KOPT-K1 (cell line): ENCODE data around the gene PIP5K1C.

ENCODE experiments used
- H3K27ac ChIP-seq: fragments of 200-600 bp; sonication (generic); 2 replicates; pipeline ENCODE4 v1.5.1; 2016; ENCODE audit warnings: antibody characterized with exemption, mild to moderate bottlenecking, low read depth, low read length; ENCODE audit not compliant: poor library complexity, severe bottlenecking
- H3K36me3 ChIP-seq: fragments of 200-600 bp; sonication (generic); 2 replicates; pipeline ENCODE4 v1.5.1; 2017; ENCODE audit warnings: antibody characterized with exemption, mild to moderate bottlenecking, low read length, moderate library complexity; ENCODE audit not compliant: insufficient read depth
- H3K9me3 ChIP-seq: fragments of 200-600 bp; sonication (generic); 2 replicates; pipeline ENCODE4 v1.5.1; 2017; ENCODE audit warnings: antibody characterized with exemption, low read length, mild to moderate bottlenecking; ENCODE audit not compliant: insufficient read depth, poor library complexity, severe bottlenecking

PIP5K1C gene

DNA sequence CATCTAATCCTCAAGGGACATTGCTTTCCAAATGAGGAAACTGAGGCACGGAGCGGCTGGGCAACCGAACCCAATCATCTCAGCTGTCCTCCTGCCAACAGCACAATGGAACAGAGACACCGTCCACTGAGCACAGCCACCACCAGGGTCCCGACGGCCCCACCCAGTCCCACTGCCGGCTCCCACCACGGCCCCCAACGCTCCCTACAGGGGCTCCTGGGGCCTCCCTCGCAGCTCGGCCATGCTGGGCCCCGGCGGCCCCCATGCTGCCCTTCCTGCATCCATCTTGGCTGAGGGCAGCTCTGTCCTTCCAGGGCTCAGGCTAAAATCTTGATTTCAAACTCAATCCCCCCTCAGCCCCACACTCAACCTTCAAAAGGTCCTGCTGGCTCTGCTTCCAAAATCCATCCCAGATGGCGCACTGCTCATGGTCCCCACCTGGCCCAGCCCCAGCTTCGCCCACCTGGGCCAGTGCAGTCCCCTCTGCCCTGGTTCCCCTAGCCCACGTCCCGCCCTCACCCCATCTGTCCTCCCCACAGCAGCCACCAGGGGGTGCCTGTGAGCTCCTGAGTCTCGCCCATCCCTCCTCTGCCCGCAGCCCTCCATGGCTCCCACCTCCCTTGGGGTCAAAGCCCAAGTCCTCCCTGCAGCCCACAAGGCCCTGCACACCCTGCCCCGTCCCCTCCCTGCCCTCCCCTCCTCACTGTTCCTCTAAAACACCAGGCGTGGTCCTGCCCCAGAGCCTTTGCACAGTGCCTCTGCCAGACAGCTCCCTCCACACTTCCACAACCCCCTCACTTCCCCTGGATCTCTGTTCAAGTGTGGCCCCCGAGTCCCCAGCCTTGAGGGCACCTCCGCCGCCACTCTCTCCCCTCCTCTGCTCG lies 7.9 kb downstream of the PIP5K1C start:
- Histone ChIP-seq H3K36me3 (no peaks in the 10 kb centered on the region), H3K27ac (no peak overlapping the region), H3K9me3 (no peaks in the 10 kb centered on the region)

DNA sequence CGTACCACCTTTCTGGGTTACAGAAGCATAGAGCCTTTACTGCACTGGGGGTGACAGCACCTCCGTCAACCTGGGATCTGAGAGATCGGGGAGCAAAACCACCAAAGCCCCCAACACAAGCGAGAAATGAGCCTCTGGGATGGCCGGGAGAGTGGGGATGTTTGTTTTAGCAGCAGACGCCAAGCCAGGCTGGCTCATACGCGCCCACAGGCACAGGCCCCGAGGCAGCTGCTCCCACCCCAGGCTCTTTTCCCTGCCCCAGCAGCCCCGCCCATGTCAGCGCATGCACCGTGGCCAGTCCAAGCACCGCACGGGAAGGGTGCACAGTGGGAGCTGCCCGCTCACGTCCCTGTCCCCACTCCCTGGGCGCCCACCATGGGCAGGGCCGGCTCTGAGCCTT lies 8.5 kb downstream of the PIP5K1C start:
- Histone ChIP-seq H3K36me3 (no peaks in the 10 kb centered on the region), H3K9me3 (no peaks in the 10 kb centered on the region), H3K27ac (no peak overlapping the region)

DNA sequence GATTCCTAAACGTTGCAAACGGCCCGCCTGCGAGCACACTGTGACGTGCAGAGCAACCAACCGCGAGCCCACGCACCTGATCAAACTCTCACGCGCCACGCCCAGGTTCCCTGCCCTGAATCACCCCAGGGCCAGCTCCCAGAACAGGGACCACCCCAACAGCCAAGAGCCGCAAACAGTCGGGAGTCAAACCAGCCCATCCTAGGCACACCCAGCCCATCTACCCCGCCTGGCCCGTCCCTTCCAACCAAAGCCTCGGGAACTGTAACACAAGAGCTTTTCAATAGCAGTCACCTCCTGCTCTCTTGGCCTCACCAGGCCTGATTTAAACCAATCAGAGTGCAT lies 8.9 kb downstream of the PIP5K1C start:
- Histone ChIP-seq H3K27ac (no peak overlapping the region), H3K36me3 (no peaks in the 10 kb centered on the region), H3K9me3 (no peaks in the 10 kb centered on the region)

DNA sequence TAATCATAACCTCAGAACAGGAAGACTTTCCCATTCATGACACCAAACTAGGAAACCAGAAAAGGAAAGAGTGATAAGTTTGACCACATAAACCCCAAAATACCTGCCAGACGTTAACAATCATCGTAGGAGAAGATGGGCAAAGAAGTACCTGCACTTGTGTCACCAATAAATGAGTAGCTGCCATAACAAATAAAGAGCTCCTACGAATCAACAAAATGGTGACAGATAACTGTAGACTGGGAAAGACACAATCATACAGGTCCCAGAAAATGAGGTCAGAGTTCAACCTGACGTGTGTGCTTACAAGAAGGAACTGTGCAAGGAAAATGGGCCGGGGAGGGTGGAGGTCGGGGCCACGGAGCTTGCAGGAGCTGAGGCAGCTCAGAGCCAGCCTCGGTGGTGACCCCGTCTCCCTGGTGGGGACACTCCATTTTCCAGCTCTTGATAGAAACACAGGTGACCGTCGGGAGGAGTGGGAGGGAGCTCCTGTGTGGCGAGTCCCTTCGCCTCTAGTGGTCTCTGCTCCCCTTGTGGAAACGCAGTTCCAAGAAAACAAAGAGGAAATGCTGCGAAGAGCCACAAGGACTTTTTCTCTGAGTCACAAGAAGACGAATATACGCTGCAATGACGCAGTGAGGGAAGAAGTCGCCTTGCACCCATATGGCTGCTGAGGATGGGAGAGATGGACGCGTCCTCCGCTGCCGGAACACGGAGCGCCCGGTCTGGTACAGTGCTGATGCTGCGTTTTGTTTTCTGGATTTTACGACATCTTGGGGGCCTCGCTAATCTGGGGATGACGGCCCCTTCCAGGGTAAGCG lies 9.5 kb downstream of the PIP5K1C start:
- Histone ChIP-seq H3K9me3 (no peaks in the 10 kb centered on the region), H3K27ac (no peak overlapping the region), H3K36me3 (no peaks in the 10 kb centered on the region)

DNA sequence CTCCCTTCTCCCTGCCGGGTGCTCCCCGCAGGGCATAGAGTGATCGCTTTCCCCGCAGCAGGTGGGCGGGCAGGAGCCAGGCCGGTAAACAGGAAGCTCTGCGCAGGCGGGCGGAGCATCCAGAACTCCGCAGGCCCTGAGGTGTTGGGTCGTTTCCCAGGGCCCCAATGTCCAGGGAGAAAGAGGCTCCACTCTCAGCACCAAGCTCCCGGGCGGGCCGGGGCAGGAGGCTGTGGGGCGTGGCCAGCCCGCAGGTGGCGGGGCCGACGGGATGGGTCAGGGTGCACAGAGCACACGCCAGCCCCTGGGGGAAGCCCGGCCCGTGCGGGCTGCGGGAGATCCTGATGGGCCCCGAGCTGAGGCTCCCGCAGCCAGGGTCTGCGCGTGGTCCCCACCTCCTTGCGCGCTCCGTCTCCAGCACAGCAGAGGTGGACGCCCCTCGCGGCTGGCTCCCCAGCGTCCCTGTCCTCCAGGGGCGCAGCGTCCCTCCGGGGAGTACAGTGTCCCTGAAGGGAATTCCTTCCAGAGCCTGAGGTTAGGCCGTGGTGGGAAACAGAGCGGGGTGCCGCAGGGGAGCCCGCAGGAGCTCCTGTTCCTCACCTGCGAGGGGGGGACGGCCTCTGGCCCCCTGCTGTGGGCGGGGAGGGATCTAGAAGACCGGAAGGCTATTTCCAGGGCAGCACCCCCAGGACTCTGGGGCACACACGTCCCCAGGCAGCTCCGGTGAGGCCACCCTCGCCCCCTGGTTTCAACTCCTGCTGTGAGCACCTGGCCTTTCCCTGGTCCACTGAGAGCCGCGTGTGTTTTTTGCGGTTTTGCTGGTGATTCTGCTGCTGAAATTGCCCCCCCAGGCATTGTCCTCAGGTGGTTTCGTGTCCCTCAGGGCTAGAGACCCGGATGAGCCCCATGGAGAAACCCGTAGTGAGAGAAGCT lies 12.2 kb downstream of the PIP5K1C start:
- Histone ChIP-seq H3K27ac (no peak overlapping the region), H3K36me3 (peaks cover 7% of the 10 kb centered on the region; the same call in 1 of the 2 replicates), H3K9me3 (peaks cover 6% of the 10 kb centered on the region)

DNA sequence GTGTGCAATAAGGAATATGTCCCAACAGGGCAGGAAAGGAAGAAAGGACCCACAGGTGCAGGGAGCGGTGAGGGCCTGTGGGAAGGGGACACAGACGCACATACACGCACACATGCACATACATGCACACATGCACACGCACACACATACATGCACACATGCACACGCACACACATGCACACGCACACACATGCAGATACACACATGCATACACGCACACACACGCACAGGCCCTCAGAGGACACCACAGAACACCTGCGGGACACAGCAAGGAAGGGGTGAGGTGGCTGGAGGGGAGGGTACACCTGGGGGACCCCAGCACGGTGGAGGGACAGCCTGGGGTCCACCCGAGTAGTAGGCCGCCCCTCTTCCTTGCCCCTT lies 12.9 kb downstream of the PIP5K1C start:
- no peak overlapping the region for H3K27ac ChIP-seq
- H3K9me3 ChIP-seq, result peaks cover 6% of the 10 kb centered on the region
- peaks cover 7% of the 10 kb centered on the region; the same call in 1 of the 2 replicates for H3K36me3 ChIP-seq

DNA sequence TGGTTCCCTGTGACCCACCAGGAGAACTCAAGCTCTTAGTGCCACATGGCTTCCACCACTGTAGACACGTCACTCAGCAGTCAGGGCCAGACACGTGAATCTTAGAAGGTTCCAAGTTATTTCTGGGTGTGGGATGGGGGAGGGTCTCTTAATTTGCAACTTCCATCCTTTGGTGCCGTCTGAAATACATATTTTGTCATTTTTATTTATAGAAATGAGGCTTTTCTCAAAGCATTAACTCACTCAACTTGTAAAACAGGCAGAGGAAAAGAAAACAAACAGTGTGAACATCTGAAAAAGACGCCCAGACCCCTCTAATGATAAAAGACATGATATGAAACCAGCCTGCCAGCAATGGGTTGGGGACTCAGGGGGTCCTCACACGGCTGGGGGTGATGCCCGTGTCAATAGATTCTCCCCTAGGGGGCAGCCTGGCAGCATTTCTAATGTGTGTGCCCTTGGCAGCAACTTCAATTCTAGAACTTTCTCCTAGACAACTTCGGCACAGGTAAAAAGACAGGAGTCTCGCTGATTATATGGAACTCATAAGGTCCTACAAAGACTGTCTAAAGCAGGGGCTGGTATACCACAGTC lies 15.4 kb downstream of the PIP5K1C start:
- Histone ChIP-seq H3K27ac (no peak overlapping the region), H3K9me3 (peaks cover 6% of the 10 kb centered on the region), H3K36me3 (peaks cover 7% of the 10 kb centered on the region; the same call in 1 of the 2 replicates)

DNA sequence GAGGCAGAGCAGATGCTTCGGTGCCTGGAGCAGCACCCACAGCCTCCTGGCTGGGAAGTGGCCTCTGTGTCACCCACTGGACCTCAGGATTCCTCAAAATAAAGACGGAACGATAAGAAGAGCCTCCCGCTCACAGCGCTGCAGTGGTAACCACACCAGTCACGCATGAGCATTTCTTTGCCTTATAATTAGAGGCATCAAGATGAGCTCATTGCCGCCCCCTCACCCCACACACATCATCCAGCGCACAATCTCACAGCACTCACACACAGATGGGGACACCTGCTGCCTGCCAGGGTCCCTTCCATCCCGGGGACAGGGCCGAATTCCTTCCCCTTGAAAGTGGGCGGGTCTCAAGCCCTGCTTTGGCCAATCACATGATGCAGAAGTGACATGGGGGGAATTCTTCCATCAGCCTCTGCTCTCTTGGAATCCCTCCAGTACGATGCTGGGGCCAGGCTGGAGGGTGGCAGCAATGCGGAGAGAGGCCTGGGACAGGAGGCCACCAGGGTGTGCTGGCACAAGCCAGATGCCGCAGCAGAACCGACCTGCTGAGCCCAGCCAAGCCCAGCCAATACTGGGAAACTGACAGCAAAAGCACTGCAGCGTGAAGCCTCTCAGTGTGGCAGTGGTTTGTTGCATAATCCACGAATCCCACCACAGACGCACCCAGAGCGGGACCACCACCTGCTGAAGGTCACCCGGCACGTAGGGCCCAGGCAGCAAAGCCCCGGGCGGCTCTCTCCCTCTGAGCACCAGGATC lies 16.0 kb downstream of the PIP5K1C start:
- peaks cover 6% of the 10 kb centered on the region for H3K9me3 ChIP-seq
- H3K27ac ChIP-seq, result no peak overlapping the region
- H3K36me3 ChIP-seq, result peaks cover 7% of the 10 kb centered on the region; the same call in 1 of the 2 replicates

DNA sequence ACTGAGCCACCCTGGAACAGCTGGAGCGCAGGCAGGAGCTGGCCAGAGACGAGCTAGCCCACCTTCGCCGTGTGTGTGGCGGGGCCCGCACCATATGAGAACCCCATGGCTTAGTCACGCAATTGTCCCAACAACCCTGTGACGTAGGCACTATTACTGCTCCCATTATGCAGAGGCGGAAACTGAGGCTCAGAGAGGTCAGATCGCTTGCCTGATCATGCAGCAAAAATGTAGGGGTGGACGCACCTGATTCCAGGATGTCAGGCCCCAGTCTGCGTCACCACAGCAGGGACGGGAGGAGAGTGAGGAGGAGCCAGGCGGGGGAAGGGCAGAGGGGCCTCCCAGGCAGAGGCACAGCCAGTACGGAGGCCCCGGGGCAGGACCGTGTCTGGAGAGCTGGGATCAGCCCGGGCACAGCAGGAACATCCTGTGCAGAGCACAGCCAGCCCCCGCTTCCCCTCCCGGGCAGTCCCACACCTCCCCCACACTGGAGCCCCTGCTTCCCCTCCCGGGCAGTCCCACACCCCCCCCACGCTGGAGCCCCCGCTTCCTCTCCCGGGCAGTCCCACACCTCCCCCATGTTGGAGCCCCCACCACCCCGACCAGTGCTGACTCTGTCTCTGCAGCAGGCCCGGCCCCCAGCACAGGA lies 16.7 kb downstream of the PIP5K1C start:
- peaks cover 6% of the 10 kb centered on the region for H3K9me3 ChIP-seq
- H3K36me3 ChIP-seq, result peaks cover 7% of the 10 kb centered on the region; the same call in 1 of the 2 replicates
- H3K27ac ChIP-seq, result no peak overlapping the region

DNA sequence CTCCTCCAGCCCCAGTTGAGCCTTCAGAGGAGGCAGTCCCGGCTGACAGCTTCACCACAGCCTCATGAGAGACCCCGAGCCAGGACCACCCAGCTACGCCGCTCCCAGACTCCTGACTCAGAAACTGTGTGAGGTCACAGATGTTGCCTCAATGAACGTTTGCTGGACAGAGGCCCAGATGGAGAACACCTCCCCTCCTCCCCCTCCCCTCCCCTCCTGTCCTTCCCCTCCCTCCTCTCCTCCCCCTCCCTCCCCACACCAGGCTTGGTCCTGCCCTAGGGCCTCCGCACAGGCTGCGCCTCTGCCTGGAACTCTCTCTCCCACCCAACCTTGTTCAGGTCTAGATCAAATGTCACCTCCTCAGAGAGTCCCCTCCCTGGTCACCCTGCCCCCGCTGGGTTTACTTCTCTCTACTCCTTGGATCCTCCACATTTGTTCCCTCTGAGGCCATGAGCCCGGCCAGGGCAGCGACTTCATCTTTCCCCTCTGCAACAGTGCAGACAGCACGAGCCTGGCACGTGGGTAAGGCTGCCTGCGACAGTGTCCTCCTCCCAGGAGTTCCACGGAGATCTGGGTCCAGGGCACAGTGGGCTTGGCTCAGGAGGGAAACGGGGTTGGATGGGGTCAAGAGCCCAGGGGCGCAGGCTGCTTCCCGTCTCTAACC lies 17.4 kb downstream of the PIP5K1C start:
- H3K27ac ChIP-seq, result no peak overlapping the region
- H3K36me3 ChIP-seq, result peaks cover 7% of the 10 kb centered on the region; the same call in 1 of the 2 replicates

DNA sequence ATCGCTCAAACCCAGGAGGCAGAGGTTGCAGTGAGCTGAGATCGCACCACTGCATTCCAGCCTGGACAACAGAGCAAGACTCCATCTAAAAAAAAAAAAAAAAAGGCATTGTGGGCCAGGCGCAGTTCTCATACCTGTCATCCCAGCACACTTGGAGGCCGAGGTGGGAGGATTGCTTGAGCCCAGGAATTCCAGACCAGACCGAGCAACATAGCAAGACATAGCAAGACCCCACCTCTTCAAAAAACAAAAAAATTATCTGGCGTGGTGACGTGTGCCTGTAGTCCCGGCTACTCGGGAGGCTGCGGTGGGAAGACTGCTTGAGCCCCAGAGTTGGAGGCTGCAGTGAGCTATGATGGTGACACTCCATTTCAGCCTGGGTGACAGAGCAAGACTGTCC lies 18.0 kb downstream of the PIP5K1C start:
- Histone ChIP-seq H3K9me3 (peaks cover 6% of the 10 kb centered on the region), H3K27ac (no peak overlapping the region)

More for the DNA sequence above, 17.4 kb downstream of the PIP5K1C start:
- peaks cover 6% of the 10 kb centered on the region for H3K9me3 ChIP-seq

DNA sequence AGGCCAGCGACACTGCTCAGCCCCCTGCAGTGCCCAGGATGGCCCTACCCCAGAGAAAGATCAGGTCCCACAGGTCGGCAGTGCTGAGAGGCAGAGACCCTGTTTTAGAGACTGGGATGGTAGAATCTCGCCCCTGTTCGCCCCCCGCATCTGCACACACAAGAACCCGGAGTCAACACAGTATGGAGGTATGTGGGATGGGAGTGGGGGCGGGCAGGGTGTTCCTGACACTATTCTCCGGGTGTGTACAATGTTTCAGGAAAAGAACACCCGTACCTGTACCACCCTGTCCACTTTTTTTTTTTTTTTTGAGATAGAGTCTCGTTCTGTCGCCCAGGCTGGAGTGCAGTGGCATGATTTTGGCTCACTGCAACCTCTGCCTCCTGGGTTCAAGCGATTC lies 19.3 kb downstream of the PIP5K1C start:
- H3K9me3 ChIP-seq, result peaks cover 6% of the 10 kb centered on the region

More for the DNA sequence above, 18.0 kb downstream of the PIP5K1C start:
- peaks cover 7% of the 10 kb centered on the region; the same call in 1 of the 2 replicates for H3K36me3 ChIP-seq

DNA sequence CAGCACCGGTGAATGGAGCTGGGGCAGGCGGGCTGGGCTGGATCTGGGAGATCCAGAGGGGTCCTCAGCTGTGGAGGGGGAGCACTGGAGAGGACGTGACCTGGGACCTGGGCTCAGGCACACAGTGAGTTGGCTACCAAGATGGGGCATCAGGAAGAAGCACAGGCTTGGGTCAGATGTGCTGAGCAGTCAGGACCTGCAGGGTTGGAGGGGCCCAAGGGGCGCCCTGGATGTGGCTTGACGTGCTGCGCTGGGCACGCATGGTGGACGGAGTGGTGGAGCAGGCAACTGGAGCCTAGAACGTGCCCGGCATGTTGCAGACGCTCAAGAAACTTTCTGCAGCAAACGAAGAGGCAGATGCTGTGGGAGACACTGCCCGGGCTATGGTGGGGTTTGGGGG lies 20.7 kb downstream of the PIP5K1C start:
- Histone ChIP-seq H3K9me3 (peaks cover 5% of the 10 kb centered on the region), H3K27ac (no peak overlapping the region), H3K36me3 (peaks cover 5% of the 10 kb centered on the region; the same call in 1 of the 2 replicates)

More for the DNA sequence above, 19.3 kb downstream of the PIP5K1C start:
- peaks cover 7% of the 10 kb centered on the region; the same call in 1 of the 2 replicates for H3K36me3 ChIP-seq
- H3K27ac ChIP-seq, result no peak overlapping the region
